B cell (primary cell): Measurements from ENCODE around the gene MAPKBP1. TPM values are rescaled to one million over a fixed set of nuclear protein-coding genes. Genes with fewer than 3 reads are reported as not detected.

ENCODE experiments used
- ATAC-seq: fragments of 200-7000 bp; cut with Tn5 transposase; one replicate; pipeline ENCODE4 v1.10.0; 2021; ENCODE audit warnings: low read depth, mild to moderate bottlenecking, moderate number of reproducible peaks, moderate library complexity
- CTCF ChIA-PET: fragments of 350-600 bp; sonication (Branson Sonifier 250); formaldehyde crosslinking; loops from one replicate; lab custom pipeline; 2021; ENCODE audit warnings: antibody characterized with exemption, inconsistent platforms; lab: Charles Lee
- POLR2A ChIA-PET: fragments of 350-600 bp; sonication (Branson Sonifier 250); formaldehyde crosslinking; loops from one replicate; lab custom pipeline; 2021; ENCODE audit warnings: antibody characterized with exemption; lab: Charles Lee
- DNase-seq: peaks from one replicate; pipeline ENCODE4 v3.0.0; 2013
- H2AFZ ChIP-seq: 2 replicates; pipeline ENCODE4 v1.6.1; 2012; ENCODE audit warnings: mild to moderate bottlenecking, low read depth, low read length; ENCODE audit not compliant: insufficient read depth, poor library complexity, severe bottlenecking
- H3K27ac ChIP-seq, 2 donors: 1 replicate in 1 of 2; 2 replicates in 1 of 2; pipeline ENCODE4 v1.5.1; 2012 to 2013; ENCODE audit warnings: low read length in 2 of 2, mild to moderate bottlenecking in 2 of 2, moderate library complexity in 1 of 2
- H3K27me3 ChIP-seq, 4 experiments: fragments of 200-600 bp in 1 of 4; sonication (generic) in 1 of 4; replicated peaks in 1 of 4; 1 replicate in 2 of 4; 2 replicates in 2 of 4; pipeline versions ENCODE4 v1.6.1 to v1.7.0; 2013 to 2016; ENCODE audit warnings: low read length in 3 of 4, mild to moderate bottlenecking in 2 of 4, mixed read lengths in 1 of 4, moderate library complexity in 1 of 4; ENCODE audit not compliant: insufficient read depth in 4 of 4, control insufficient read depth in 3 of 4; ENCODE audit errors: control extremely low read depth in 1 of 4
- H3K36me3 ChIP-seq, 2 experiments: replicated peaks in 1 of 2; 1 replicate in 1 of 2; 2 replicates in 1 of 2; pipeline versions ENCODE4 v1.6.1 to v1.7.1; 2013; ENCODE audit warnings: low read length in 1 of 2; ENCODE audit not compliant: insufficient read depth in 2 of 2, control insufficient read depth in 1 of 2; ENCODE audit errors: control extremely low read depth in 1 of 2, extremely low read depth in 1 of 2
- H3K4me1 ChIP-seq, 2 donors: fragments of 200-600 bp in 1 of 2; sonication (generic) in 1 of 2; 1 replicate in 1 of 2; 2 replicates in 1 of 2; pipeline versions ENCODE4 v1.5.1 to v1.6.1; 2013 to 2017; ENCODE audit warnings: low read length in 2 of 2; ENCODE audit not compliant: control insufficient read depth in 2 of 2, insufficient read depth in 2 of 2
- H3K4me2 ChIP-seq: replicated peaks from 2 replicates; pipeline ENCODE3; 2012; ENCODE audit warnings: mild to moderate bottlenecking, low read depth, low read length; ENCODE audit not compliant: poor library complexity, severe bottlenecking
- H3K4me3 ChIP-seq, 5 experiments: fragments of 200-600 bp in 1 of 5; sonication (generic) in 1 of 5; 1 replicate in 3 of 5; 2 replicates in 2 of 5; pipeline versions ENCODE4 v1.5.1 to v1.7.0; 2011 to 2016; ENCODE audit warnings: low read length in 4 of 5, mild to moderate bottlenecking in 4 of 5, low read depth in 2 of 5, control low read depth in 1 of 5, moderate library complexity in 1 of 5; ENCODE audit not compliant: insufficient read depth in 1 of 5; ENCODE audit errors: control extremely low read depth in 1 of 5, extremely low read depth in 1 of 5
- H3K79me2 ChIP-seq: fragments of 200-600 bp; sonication (generic); one replicate; pipeline ENCODE4 v1.6.0; 2016; ENCODE audit warnings: low read length; ENCODE audit not compliant: control insufficient read depth, insufficient read depth
- H3K9ac ChIP-seq: fragments of 200-600 bp; sonication (generic); 2 replicates; pipeline ENCODE4 v1.6.1; 2017; ENCODE audit warnings: mild to moderate bottlenecking, low read length, moderate library complexity
- H3K9me3 ChIP-seq, 3 donors: one replicate each; pipeline versions ENCODE4 v1.6.1 to v1.7.1; 2013; ENCODE audit warnings: low read length in 2 of 3; ENCODE audit not compliant: control insufficient read depth in 2 of 3, insufficient read depth in 1 of 3; ENCODE audit errors: control extremely low read depth in 1 of 3
- H4K20me1 ChIP-seq: 2 replicates; pipeline ENCODE4 v1.6.0; 2012; ENCODE audit warnings: mild to moderate bottlenecking, low read length; ENCODE audit not compliant: insufficient read depth, control insufficient read depth, poor library complexity, severe bottlenecking
- H3K27ac Mint-ChIP-seq: one replicate; pipeline ENCODE4 v1.8.0; 2021; ENCODE audit warnings: mixed read lengths
- H3K27me3 Mint-ChIP-seq: one replicate; pipeline ENCODE4 v1.8.0; 2021; ENCODE audit warnings: mixed read lengths
- H3K4me1 Mint-ChIP-seq: one replicate; pipeline ENCODE4 v1.8.0; 2021; ENCODE audit warnings: mixed read lengths
- H3K4me3 Mint-ChIP-seq: one replicate; pipeline ENCODE4 v1.8.0; 2021; ENCODE audit warnings: mixed read lengths
- H3K9me3 Mint-ChIP-seq: one replicate; pipeline ENCODE4 v1.8.0; 2022; ENCODE audit warnings: mixed read lengths; ENCODE audit not compliant: insufficient read depth
- EZH2 ChIP-seq: IDR thresholded peaks from 2 replicates; pipeline ENCODE4 v1.6.1; 2012; ENCODE audit warnings: borderline replicate concordance, low read depth, mild to moderate bottlenecking, moderate library complexity, low read length; ENCODE audit not compliant: insufficient read depth, poor library complexity, severe bottlenecking
- WGBS: methylation state at CpG from one replicate; pipeline ENCODE4 v1.1.5; 2013; ENCODE audit warnings: missing lambda C conversion rate; ENCODE audit not compliant: insufficient coverage; 5-methylcytosine and 5-hydroxymethylcytosine counted together
- intact Hi-C: fragments of 100-400 bp; cut with micrococcal nuclease; formaldehyde crosslinking; loops from one replicate; pipeline ENCODE4 v1.10.0; 2022
- polyA plus RNA-seq: library from polyadenylated mRNA; depleted of rRNA; stranded (reverse); fragments of >200 nt; gene quantifications from 2 replicates; pipeline ENCODE4 v1.2.3, GENCODE V29; 2012
- total RNA-seq, 2 donors: library from RNA; stranded (reverse); fragments of 120-200 nt in 1 of 2; gene quantifications; 1 replicate in 1 of 2; 2 replicates in 1 of 2; pipeline versions ENCODE4 v1.2.3 to v1.2.4, GENCODE V29; 2013 to 2022
- TF ChIP-seq, protein P1 (sequence below): fragments of 200-600 bp; IDR thresholded peaks from one replicate; pipeline ENCODE4 v1.8.0; 2022; ENCODE audit warnings: antibody characterized with exemption, mild to moderate bottlenecking

MAPKBP1 gene
- total and polyA plus RNA-seq, 2 donors (not counting 1 experiment from before 2014, with no cell fraction given) = 14.1 to 59.2 TPM

DNA sequence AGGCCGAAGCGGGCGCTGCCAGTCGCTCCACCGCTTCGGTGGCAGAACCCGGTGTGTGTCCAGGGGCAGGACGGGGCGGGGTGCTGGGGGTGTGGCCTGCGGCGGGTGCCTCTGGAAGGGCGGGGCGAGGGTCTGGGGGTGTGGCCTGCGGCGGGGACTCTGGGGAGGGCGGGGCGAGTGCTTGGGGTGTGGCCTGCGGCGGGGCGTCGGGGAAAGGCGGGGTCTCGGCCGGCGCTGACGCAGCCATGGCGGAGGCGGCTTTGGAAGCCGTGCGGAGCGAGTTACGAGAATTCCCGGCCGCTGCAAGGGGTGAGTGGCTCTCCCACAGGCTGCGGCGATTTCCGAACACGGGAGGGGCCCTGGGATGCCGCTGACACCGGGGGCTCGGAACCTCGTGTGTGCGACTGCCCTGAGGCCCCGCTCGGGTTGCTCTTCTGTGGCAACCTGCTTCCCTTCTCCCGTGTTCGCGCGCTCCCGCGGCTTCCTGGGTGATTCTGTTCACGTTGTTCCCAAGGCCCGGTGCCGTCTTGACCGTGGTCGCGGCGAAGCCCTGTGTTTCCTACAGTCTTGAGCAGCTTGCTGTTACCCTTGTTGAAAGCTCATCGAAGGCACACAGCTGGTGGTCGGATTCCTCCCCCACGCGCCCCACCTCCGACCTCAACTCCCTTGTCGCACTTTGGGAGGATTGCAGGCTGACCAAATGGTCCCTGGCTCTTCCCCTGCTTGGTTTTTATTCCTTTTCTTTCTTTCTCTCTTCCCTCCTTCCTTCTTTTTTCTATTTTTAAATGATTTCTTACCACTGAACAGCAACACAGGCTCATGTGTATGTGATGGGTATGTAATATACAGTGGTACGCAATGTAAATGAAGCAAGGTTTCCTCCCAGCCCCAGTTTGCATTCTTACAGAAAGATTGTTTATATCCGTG lies 53.9 kb downstream of the MAPKBP1 start, which contains the start of gene JMJD7:
Gene JMJD7 (plus strand): TSS at position 213 of the 927 bp plus-strand sequence. CDS start 33 bp downstream, at position 246.
- H3K27me3 ChIP-seq = no peaks in the 10 kb centered on the region
- peak within 1 kb of the TSS; percentile 63 for H3K27ac Mint-ChIP-seq
- peak within 1 kb of the TSS; percentile 100 for H3K4me2 ChIP-seq
- no peaks in the 10 kb centered on the region for H3K27me3 Mint-ChIP-seq
- H3K4me1 Mint-ChIP-seq = peaks cover 26% of the 10 kb centered on the region
- peaks cover 27% of the 10 kb centered on the region for H4K20me1 ChIP-seq
- peaks cover 16 to 28% of the 10 kb centered on the region in 2 donors for H3K4me1 ChIP-seq
- no peaks in the 10 kb centered on the region for H3K9me3 Mint-ChIP-seq
- H3K27ac ChIP-seq = peak within 1 kb of the TSS; percentile 32 to 53
- H3K4me3 ChIP-seq = peak within 1 kb of the TSS; percentile 54 to 95 (median 87)
- H2AFZ ChIP-seq = peak within 1 kb of the TSS; percentile 94
- WGBS = 1% methylated on average over 55 of the region's 66 CpGs
- peak within 1 kb of the TSS; percentile 68 for H3K9ac ChIP-seq
- no peak for TF ChIP-seq EZH2
- TF ChIP-seq, protein P1, sequence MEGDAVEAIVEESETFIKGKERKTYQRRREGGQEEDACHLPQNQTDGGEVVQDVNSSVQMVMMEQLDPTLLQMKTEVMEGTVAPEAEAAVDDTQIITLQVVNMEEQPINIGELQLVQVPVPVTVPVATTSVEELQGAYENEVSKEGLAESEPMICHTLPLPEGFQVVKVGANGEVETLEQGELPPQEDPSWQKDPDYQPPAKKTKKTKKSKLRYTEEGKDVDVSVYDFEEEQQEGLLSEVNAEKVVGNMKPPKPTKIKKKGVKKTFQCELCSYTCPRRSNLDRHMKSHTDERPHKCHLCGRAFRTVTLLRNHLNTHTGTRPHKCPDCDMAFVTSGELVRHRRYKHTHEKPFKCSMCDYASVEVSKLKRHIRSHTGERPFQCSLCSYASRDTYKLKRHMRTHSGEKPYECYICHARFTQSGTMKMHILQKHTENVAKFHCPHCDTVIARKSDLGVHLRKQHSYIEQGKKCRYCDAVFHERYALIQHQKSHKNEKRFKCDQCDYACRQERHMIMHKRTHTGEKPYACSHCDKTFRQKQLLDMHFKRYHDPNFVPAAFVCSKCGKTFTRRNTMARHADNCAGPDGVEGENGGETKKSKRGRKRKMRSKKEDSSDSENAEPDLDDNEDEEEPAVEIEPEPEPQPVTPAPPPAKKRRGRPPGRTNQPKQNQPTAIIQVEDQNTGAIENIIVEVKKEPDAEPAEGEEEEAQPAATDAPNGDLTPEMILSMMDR = no peak
- CTCF ChIA-PET = interaction anchor here (1.0 to 3.3 kb wide), 4 partner anchors 55 to 77 kb away, joined by 3 to 21 read pairs (median 4); partner anchors contain the start of gene MAPKBP1
- DNase-seq (peak; percentile 93), ATAC-seq (peak; percentile 99)
- H3K79me2 ChIP-seq = peaks cover 31% of the 10 kb centered on the region
- POLR2A ChIA-PET = interaction anchor here (1.1 kb wide), 1 partner anchor 54 kb away, joined by 5 read pairs; the partner anchor contains the start of gene MAPKBP1
- H3K4me3 Mint-ChIP-seq = peak within 1 kb of the TSS; percentile 86
- intact Hi-C loops = loop anchor here (1.0 to 5.0 kb wide), 8 partner anchors 54 to 444 kb away; partner anchors contain the start of genes EHD4, GANC, MAPKBP1 and MGA
- no peaks in the 10 kb centered on the region for H3K9me3 ChIP-seq
- H3K36me3 ChIP-seq = peaks cover 0 to 15% of the 10 kb centered on the region in 2 experiments
